HepG2 (cell line): ENCODE results near the gene COA7. TPM values are rescaled to one million over a fixed set of nuclear protein-coding genes. Genes with fewer than 3 reads are reported as not detected.

Source experiments
- ATAC-seq: fragments of 200-7000 bp; cut with Tn5 transposase; 3 replicates; pipeline ENCODE4 v1.9.1; 2020; ENCODE audit warnings: mild to moderate bottlenecking, moderate library complexity
- BruUV-seq: library from RNA; stranded (reverse); fragments of 400-500 nt; replicated peaks from 2 replicates; lab custom pipeline; 2021; lab: Mats Ljungman, UMichigan
- CTCF ChIA-PET: fragments of 300-600 bp; formaldehyde crosslinking; extraction: SDS; loops from one replicate; lab custom pipeline; 2021; ENCODE audit warnings: low total read pairs, inconsistent platforms, low intra/inter-chr PET ratio; lab: Yijun Ruan, JAX
- POLR2A ChIA-PET: fragments of 350-600 bp; sonication (Branson Sonifier 250); formaldehyde crosslinking; loops from one replicate; lab custom pipeline; 2020; ENCODE audit warnings: antibody characterized with exemption, inconsistent platforms; lab: Yijun Ruan, JAX
- DNase-seq: peaks from one replicate; pipeline ENCODE4 v3.0.0-alpha.2; 2015; ENCODE audit warnings: low spot score
- FAIRE-seq: peaks from 3 replicates; lab custom pipeline; 2011; peaks lifted over from hg19 to GRCh38; lab: Jason Lieb, UNC
- H2AFZ ChIP-seq: one replicate; pipeline ENCODE4 v1.6.1; 2011; ENCODE audit warnings: low read length, inconsistent platforms
- H3K27ac ChIP-seq: fragments of 300-600 bp; 3 replicates; pipeline ENCODE4 v1.8.0; 2011; ENCODE audit warnings: mixed run types, mild to moderate bottlenecking, mixed read lengths, low read length, inconsistent platforms; ENCODE audit not compliant: insufficient read depth; ENCODE audit errors: extremely low read length
- H3K27me3 ChIP-seq, 2 experiments: fragments of 200-600 bp in 1 of 2; 2 replicates in 1 of 2; 3 replicates in 1 of 2; pipeline versions ENCODE4 v1.6.0 to v1.8.0; 2011; ENCODE audit warnings: low read length in 2 of 2, mild to moderate bottlenecking in 2 of 2, moderate library complexity in 2 of 2, inconsistent platforms in 1 of 2; ENCODE audit not compliant: insufficient read depth in 2 of 2, control insufficient read depth in 1 of 2
- H3K36me3 ChIP-seq, 2 experiments: fragments of 200-600 bp in 1 of 2; replicated peaks in 1 of 2; 2 replicates in 1 of 2; 3 replicates in 1 of 2; pipeline versions ENCODE4 v1.5.1 to v1.8.0; 2011; ENCODE audit warnings: low read length in 2 of 2, inconsistent platforms in 1 of 2; ENCODE audit not compliant: insufficient read depth in 2 of 2, control insufficient read depth in 1 of 2
- H3K4me1 ChIP-seq: 2 replicates; pipeline ENCODE4 v1.5.1; 2012; ENCODE audit warnings: low read length, inconsistent platforms; ENCODE audit not compliant: insufficient read depth
- H3K4me2 ChIP-seq: 2 replicates; pipeline ENCODE4 v1.6.0; 2011; ENCODE audit warnings: low read depth, low read length, inconsistent platforms
- H3K4me3 ChIP-seq, 3 experiments: fragments of 200-600 bp in 1 of 3; sonication (generic), shearing (Covaris generic) in 1 of 3; replicated peaks in 1 of 3; 2 replicates each; pipeline ENCODE4 v1.5.1; 2011 to 2016; ENCODE audit warnings: low read length in 3 of 3, inconsistent platforms in 2 of 3, low read depth in 2 of 3, mild to moderate bottlenecking in 2 of 3, control low read depth in 1 of 3, mixed read lengths in 1 of 3; ENCODE audit not compliant: insufficient read depth in 1 of 3
- H3K79me2 ChIP-seq: one replicate; pipeline ENCODE4 v1.6.1; 2011; ENCODE audit warnings: low read length, inconsistent platforms; ENCODE audit not compliant: insufficient read depth
- H3K9ac ChIP-seq: 2 replicates; pipeline ENCODE4 v1.6.0; 2011; ENCODE audit warnings: mild to moderate bottlenecking, low read depth, low read length, inconsistent platforms; ENCODE audit not compliant: insufficient read depth
- H3K9me3 ChIP-seq: 2 replicates; pipeline ENCODE4 v1.5.1; 2012; ENCODE audit warnings: mild to moderate bottlenecking, low read length
- H4K20me1 ChIP-seq: 2 replicates; pipeline ENCODE4 v1.6.0; 2011; ENCODE audit warnings: inconsistent platforms, mild to moderate bottlenecking, low read length, moderate library complexity; ENCODE audit not compliant: insufficient read depth
- GABPA ChIP-seq, 2 experiments: IDR thresholded peaks; 2 replicates each; pipeline ENCODE4 v1.6.1; 2011 to 2016; ENCODE audit warnings: low read depth in 2 of 2, low read length in 1 of 2, missing biosample characterization in 1 of 2, missing genetic modification characterization in 1 of 2
- GLI4 ChIP-seq: sonication (generic); formaldehyde crosslinking; IDR thresholded peaks from 2 replicates; pipeline ENCODE4 v1.5.1; 2020; ENCODE audit warnings: missing genetic modification reagents, mild to moderate bottlenecking, moderate library complexity, borderline replicate concordance
- HNRNPL ChIP-seq: fragments of 200-400 bp; formaldehyde crosslinking; IDR thresholded peaks from 2 replicates; pipeline ENCODE4 v1.6.1; 2017; ENCODE audit warnings: mild to moderate bottlenecking, low read depth, low read length
- RBM39 ChIP-seq: fragments of 200-400 bp; formaldehyde crosslinking; IDR thresholded peaks from one replicate; pipeline ENCODE4 v1.6.1; 2018; ENCODE audit warnings: antibody characterized with exemption, mild to moderate bottlenecking, low read depth, low read length; ENCODE audit not compliant: poor library complexity, severe bottlenecking
- SETDB1 ChIP-seq: sonication (generic); formaldehyde crosslinking; IDR thresholded peaks from 2 replicates; pipeline ENCODE4 v1.5.1; 2020; ENCODE audit warnings: missing genetic modification reagents, mild to moderate bottlenecking, borderline replicate concordance
- SOX13 ChIP-seq, 3 experiments: fragments of 450-650 bp in 1 of 3; sonication (generic) in 1 of 3; formaldehyde crosslinking in 1 of 3; IDR thresholded peaks in 2 of 3; conservative IDR thresholded peaks in 1 of 3; 2 replicates each; pipeline versions ENCODE4 v1.5.0 to v1.6.1; 2016 to 2020; ENCODE audit warnings: antibody characterized with exemption in 1 of 3, mild to moderate bottlenecking in 1 of 3, missing compliant biosample characterization in 1 of 3, missing genetic modification reagents in 1 of 3, moderate library complexity in 1 of 3
- TSC22D2 ChIP-seq: sonication (generic); formaldehyde crosslinking; IDR thresholded peaks from 2 replicates; pipeline ENCODE4 v1.5.1; 2020; ENCODE audit warnings: missing genetic modification reagents, mild to moderate bottlenecking, borderline replicate concordance
- XBP1 ChIP-seq: sonication (generic); formaldehyde crosslinking; IDR thresholded peaks from 2 replicates; pipeline ENCODE4 v1.5.0; 2020; ENCODE audit warnings: missing genetic modification reagents
- ZFP36 ChIP-seq: fragments of 150-350 bp; IDR thresholded peaks from 2 replicates; pipeline ENCODE4 v1.6.1; 2018; ENCODE audit warnings: borderline replicate concordance, low read length, low read depth; ENCODE audit not compliant: partially characterized antibody
- ZNF263 ChIP-seq: sonication (generic); formaldehyde crosslinking; IDR thresholded peaks from 2 replicates; pipeline ENCODE4 v1.4.0; 2020; ENCODE audit warnings: missing genetic modification reagents
- ZNF687 ChIP-seq: sonication (generic); formaldehyde crosslinking; IDR thresholded peaks from 2 replicates; pipeline ENCODE4 v1.5.1; 2020; ENCODE audit warnings: mild to moderate bottlenecking, missing genetic modification reagents, moderate library complexity
- WGBS: methylation state at CpG from one replicate; pipeline ENCODE4 v1.1.6; 2017; ENCODE audit warnings: low lambda C conversion rate; 5-methylcytosine and 5-hydroxymethylcytosine counted together
- in situ Hi-C: cut with HindIII; loops from 2 replicates; pipeline ENCODE4 v1.10.0; 2017; ENCODE audit warnings: low pct_unique_long_range_greater_than_20kb; ENCODE audit not compliant: extremely low pct_ligation_motif_present
- intact Hi-C: fragments of 100-400 bp; cut with micrococcal nuclease; formaldehyde crosslinking; loops from one replicate; pipeline ENCODE4 v1.10.0; 2022; ENCODE audit not compliant: unreplicated experiment
- polyA plus RNA-seq, 8 experiments: library from polyadenylated mRNA; depleted of rRNA in 3 of 8; stranded (reverse) in 7 of 8; unstranded in 1 of 8; fragments of >200 nt; fragmentation: Illumina TruSeq in 4 of 8; extraction: Trizol in 4 of 8; gene quantifications; 2 replicates each; pipeline versions ENCODE4 v1.2.1 to v1.2.3, GENCODE V29; 2011 to 2016; ENCODE audit warnings: low read depth in 4 of 8, missing spikeins in 1 of 8, mixed read lengths in 1 of 8; ENCODE audit not compliant: insufficient read depth in 1 of 8
- total RNA-seq, 5 experiments: library from RNA; depleted of rRNA; stranded (reverse); fragments of >200 nt; fragmentation: Illumina TruSeq; extraction: Trizol; gene quantifications; 2 replicates each; pipeline ENCODE4 v1.2.3, GENCODE V29; 2016; ENCODE audit warnings: low read depth in 1 of 5

Gene COA7
- total and polyA plus RNA-seq, 2 of the 13 experiments (the other 11 are each of a cell fraction or from before 2014, with no cell fraction given) = 12.3 to 30.4 TPM

GRCh38 chr1:52669696-52670095 lies 28.5 kb downstream of the COA7 start (continued):
- no peak for TF ChIP-seq ZNF687 (CRISPR knock-in tag)

GRCh38 chr1:52668711-52669110 lies 29.4 kb downstream of the COA7 start:
- TF ChIP-seq SETDB1 (CRISPR knock-in tag) = no peak
- TF ChIP-seq GABPA (IDR thresholded peaks at IDR 0.05; ENCODE audit: low read depth, low read length) = no peak
- TF ChIP-seq GABPA (CRISPR knock-in tag; IDR thresholded peaks at IDR 0.05; ENCODE audit: low read depth) = no peak
- no peak for TF ChIP-seq ZNF263 (CRISPR knock-in tag)
- no peak for TF ChIP-seq TSC22D2
- TF ChIP-seq SOX13 (IDR thresholded peaks at IDR 0.05) = no peak
- no peak for TF ChIP-seq SOX13 (CRISPR knock-in tag; conservative IDR thresholded peaks at IDR 0.05 in 1 of 2, IDR thresholded peaks at IDR 0.05 in 1 of 2)
- no peak for TF ChIP-seq GLI4
- no peak for TF ChIP-seq XBP1 (CRISPR knock-in tag)
- TF ChIP-seq HNRNPL = no peak
- TF ChIP-seq ZFP36 = no peak
- no peak for TF ChIP-seq RBM39
- in situ Hi-C loops = no loop called here
- 34% methylated on average over 2 of the region's 2 CpGs for WGBS

More at GRCh38 chr1:52668711-52669110, 29.4 kb downstream of the COA7 start:
- no peak overlapping the region for H3K9ac ChIP-seq
- peaks cover 0 to 2% of the 10 kb centered on the region in 2 experiments; a peak in 2 of 5 replicates for H3K27me3 ChIP-seq
- no TSS peak for BruUV-seq
- intact Hi-C loops = loop anchor here (5.0 kb wide), 1 partner anchor 116 kb away; the partner anchor contains the start of gene TUT4
- H3K4me1 ChIP-seq = peaks cover 22% of the 10 kb centered on the region
- POLR2A ChIA-PET = no interaction called here
- FAIRE-seq (no peak), DNase-seq (no peak), ATAC-seq (no peak)
- no peaks in the 10 kb centered on the region for H3K36me3 ChIP-seq
- no peak overlapping the region for H2AFZ ChIP-seq
- H3K79me2 ChIP-seq = no peaks in the 10 kb centered on the region
- no peaks in the 10 kb centered on the region for H3K9me3 ChIP-seq
- CTCF ChIA-PET = no interaction called here
- no peaks in the 10 kb centered on the region for H4K20me1 ChIP-seq
- no peak overlapping the region for H3K4me2 ChIP-seq
- H3K27ac ChIP-seq = no peak overlapping the region
- H3K4me3 ChIP-seq = no peak overlapping the region
